Progenitor cell of endocrine pancreas (in vitro differentiated cells): ENCODE data around the gene SLC38A11. TPM values are rescaled to one million over a fixed set of nuclear protein-coding genes. Genes with fewer than 3 reads are reported as not detected.

Experiments
- DNase-seq: peaks from one replicate; pipeline ENCODE4 v3.0.0; 2021; ENCODE audit warnings: low spot score; ENCODE audit not compliant: unreplicated experiment
- H3K27ac Mint-ChIP-seq: 2 replicates; pipeline ENCODE4 v1.8.0; 2021; ENCODE audit warnings: mild to moderate bottlenecking, moderate library complexity, mixed read lengths
- H3K27me3 Mint-ChIP-seq: 2 replicates; pipeline ENCODE4 v1.8.0; 2021; ENCODE audit warnings: mixed read lengths
- H3K36me3 Mint-ChIP-seq: 2 replicates; pipeline ENCODE4 v1.8.0; 2022; ENCODE audit warnings: mixed read lengths; ENCODE audit not compliant: insufficient read depth
- H3K4me1 Mint-ChIP-seq: 2 replicates; pipeline ENCODE4 v1.8.0; 2021; ENCODE audit warnings: low read depth, mixed read lengths
- H3K4me3 Mint-ChIP-seq: 2 replicates; pipeline ENCODE4 v1.8.0; 2021; ENCODE audit warnings: low read depth, mild to moderate bottlenecking, moderate library complexity, mixed read lengths
- H3K9me3 Mint-ChIP-seq: 2 replicates; pipeline ENCODE4 v1.8.0; 2021; ENCODE audit warnings: low read depth, mixed read lengths
- total RNA-seq: library from RNA; stranded (reverse); gene quantifications from 2 replicates; pipeline ENCODE4 v1.2.1, GENCODE V29; 2021
- TF ChIP-seq, protein P1 (sequence below): fragments of 200-600 bp; sonication (generic); IDR thresholded peaks from one replicate; pipeline ENCODE4 v1.5.0; 2021; ENCODE audit warnings: antibody characterized with exemption, mild to moderate bottlenecking; ENCODE audit not compliant: unreplicated experiment

SLC38A11 gene
- total RNA-seq, 1 donor from 2014 or later, result 20.1 TPM

DNA sequence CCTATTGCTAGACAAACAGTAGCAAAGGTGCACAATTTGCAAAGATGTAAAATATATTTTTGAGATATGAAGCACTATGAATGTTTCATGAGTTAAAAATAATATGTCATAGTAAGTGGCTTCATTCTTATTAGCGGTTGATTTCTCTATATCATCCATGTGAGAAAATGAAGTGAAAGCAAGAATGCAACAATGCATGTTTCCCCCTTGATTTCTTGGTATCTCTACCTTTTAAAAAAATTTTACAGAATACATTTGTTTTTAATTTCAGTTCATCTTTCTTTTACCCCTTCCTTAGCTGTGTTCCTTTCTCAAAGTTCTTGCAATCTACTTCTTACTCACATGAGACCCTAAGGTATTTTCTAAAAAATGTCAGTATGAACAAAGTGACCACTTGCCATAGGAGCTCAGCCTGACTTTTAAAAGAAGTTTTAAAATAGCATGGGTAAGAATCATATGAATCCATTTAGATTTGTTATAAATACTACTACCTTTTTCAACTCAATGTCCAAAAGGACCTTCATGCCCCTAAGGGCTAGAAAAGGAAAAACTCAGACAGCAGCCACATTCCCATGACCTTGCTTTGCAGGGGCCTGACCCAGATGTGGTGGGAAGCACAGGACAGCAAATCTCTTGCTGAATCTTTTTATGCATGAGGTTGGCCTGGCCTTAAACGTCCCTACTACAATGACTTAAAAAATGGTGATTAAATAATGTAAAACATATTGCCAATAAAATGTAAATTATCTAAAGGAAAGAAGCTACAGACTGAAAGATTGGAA lies 14.8 kb upstream of the SLC38A11 start:
- no peak overlapping the region for H3K4me3 Mint-ChIP-seq
- no peak for DNase-seq
- H3K9me3 Mint-ChIP-seq, result peaks cover 6% of the 10 kb centered on the region
- H3K36me3 Mint-ChIP-seq, result peaks cover 3% of the 10 kb centered on the region
- no peaks in the 10 kb centered on the region for H3K4me1 Mint-ChIP-seq
- no peaks in the 10 kb centered on the region for H3K27me3 Mint-ChIP-seq
- H3K27ac Mint-ChIP-seq, result no peak overlapping the region
- TF ChIP-seq, protein P1, sequence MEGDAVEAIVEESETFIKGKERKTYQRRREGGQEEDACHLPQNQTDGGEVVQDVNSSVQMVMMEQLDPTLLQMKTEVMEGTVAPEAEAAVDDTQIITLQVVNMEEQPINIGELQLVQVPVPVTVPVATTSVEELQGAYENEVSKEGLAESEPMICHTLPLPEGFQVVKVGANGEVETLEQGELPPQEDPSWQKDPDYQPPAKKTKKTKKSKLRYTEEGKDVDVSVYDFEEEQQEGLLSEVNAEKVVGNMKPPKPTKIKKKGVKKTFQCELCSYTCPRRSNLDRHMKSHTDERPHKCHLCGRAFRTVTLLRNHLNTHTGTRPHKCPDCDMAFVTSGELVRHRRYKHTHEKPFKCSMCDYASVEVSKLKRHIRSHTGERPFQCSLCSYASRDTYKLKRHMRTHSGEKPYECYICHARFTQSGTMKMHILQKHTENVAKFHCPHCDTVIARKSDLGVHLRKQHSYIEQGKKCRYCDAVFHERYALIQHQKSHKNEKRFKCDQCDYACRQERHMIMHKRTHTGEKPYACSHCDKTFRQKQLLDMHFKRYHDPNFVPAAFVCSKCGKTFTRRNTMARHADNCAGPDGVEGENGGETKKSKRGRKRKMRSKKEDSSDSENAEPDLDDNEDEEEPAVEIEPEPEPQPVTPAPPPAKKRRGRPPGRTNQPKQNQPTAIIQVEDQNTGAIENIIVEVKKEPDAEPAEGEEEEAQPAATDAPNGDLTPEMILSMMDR, result no peak

DNA sequence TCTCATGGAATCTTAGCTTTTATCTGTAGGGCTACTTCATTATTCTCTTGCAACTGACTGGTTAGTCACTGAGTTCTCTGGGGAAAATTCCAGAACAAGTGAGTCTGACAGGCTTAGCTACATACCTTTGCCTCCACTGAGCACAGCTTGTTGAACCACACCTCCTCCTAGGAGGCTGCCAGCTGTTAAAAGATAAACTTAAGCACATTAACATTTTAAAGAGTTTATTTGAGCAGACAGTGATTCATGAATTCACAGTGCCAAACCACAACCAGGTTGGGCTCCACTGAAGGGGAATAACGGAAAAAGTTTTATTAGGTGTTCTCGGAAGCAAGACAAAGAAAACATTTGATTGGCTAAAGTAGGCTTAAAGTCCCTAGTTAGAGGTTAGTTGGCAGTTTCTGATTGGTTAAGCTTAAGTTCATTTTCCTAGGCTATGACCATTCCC lies 12.5 kb upstream of the SLC38A11 start:
- no peak overlapping the region for H3K27ac Mint-ChIP-seq
- no peak overlapping the region for H3K4me3 Mint-ChIP-seq
- peaks cover 3% of the 10 kb centered on the region for H3K36me3 Mint-ChIP-seq

DNA sequence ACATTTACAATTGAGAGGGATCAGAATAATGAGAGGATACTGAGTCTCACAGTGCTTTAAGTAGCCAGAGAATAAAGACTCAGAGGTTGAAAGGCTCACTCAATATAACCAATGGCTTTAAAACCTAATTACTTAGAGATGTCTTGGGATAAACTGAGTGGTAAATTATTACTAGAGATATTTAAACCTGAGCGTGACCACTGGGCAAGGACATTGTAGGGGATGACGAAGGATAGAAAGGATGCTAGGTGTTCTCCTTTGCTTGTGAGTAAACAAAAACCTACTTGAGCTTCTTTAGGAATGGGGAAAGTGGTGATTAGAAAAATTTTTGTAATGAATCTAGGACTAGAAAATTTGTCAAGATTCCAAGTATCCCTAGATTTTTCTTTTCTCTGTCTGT lies 12.0 kb upstream of the SLC38A11 start:
- TF ChIP-seq, protein P1, result no peak
- Mint-ChIP-seq H3K36me3 (peaks cover 3% of the 10 kb centered on the region), H3K4me1 (no peaks in the 10 kb centered on the region), H3K9me3 (peaks cover 6% of the 10 kb centered on the region), H3K4me3 (no peak overlapping the region), H3K27me3 (no peaks in the 10 kb centered on the region), H3K27ac (no peak overlapping the region)
- DNase-seq, result no peak

More for the DNA sequence above, 12.5 kb upstream of the SLC38A11 start:
- DNase-seq, result no peak
- Mint-ChIP-seq H3K9me3 (peaks cover 6% of the 10 kb centered on the region), H3K4me1 (no peaks in the 10 kb centered on the region), H3K27me3 (no peaks in the 10 kb centered on the region)
- TF ChIP-seq, protein P1, result no peak

DNA sequence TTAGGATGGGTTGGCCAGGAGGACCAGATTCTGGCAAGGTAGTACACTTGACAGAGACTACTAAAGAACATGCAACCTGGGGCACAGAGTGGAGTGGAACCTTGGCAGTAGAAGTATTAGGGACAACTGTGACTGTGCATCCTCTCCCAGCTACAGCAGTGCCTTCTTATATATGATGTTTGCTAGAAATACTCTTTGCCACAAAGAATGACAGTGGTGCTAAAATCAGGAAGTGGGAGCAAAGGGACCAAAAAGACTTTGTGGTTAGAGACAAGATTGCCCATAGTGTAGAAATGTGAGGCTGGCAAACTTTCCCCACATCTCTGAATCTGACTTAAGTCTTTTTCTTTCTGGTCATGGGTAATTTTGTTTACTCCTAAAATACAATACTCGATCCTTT lies 9.4 kb upstream of the SLC38A11 start:
- Mint-ChIP-seq H3K4me3 (no peak overlapping the region), H3K27ac (no peak overlapping the region), H3K36me3 (peaks cover 3% of the 10 kb centered on the region), H3K27me3 (no peaks in the 10 kb centered on the region), H3K4me1 (no peaks in the 10 kb centered on the region), H3K9me3 (peaks cover 6% of the 10 kb centered on the region)
- no peak for DNase-seq
- TF ChIP-seq, protein P1, result no peak

DNA sequence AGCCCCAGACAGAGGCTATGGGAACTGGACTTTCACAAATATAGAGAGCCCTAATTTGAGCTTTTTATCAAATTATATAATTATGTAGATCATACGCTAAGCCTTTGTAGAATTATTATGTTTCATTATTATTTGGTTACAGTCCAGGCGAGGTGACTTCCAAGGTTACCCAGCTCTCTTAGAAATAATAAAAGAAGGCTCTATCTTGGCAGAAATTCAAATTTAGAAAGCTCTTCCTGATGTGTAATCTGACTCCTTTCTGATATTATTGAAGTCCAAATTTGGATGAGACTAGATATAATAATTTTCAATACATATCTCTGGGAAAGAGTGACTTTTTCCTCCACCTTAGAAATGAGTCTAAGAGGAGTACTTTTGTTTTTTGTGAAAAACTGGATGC lies 4.8 kb upstream of the SLC38A11 start:
- no peak overlapping the region for H3K27ac Mint-ChIP-seq
- H3K9me3 Mint-ChIP-seq, result no peaks in the 10 kb centered on the region

More for the DNA sequence above, 4.8 kb upstream of the SLC38A11 start:
- no peaks in the 10 kb centered on the region for H3K36me3 Mint-ChIP-seq
- H3K27me3 Mint-ChIP-seq, result no peaks in the 10 kb centered on the region
- no peak for DNase-seq
- no peak overlapping the region for H3K4me3 Mint-ChIP-seq
- H3K4me1 Mint-ChIP-seq, result peaks cover 2% of the 10 kb centered on the region
- TF ChIP-seq, protein P1, result no peak
